ENCODE data around the gene CNIH3. TPM values are rescaled to one million over a fixed set of nuclear protein-coding genes. Genes with fewer than 3 reads are reported as not detected.

Gene CNIH3
- total RNA-seq, 1 experiment from 2014 or later, result 4.2 TPM

DNA sequence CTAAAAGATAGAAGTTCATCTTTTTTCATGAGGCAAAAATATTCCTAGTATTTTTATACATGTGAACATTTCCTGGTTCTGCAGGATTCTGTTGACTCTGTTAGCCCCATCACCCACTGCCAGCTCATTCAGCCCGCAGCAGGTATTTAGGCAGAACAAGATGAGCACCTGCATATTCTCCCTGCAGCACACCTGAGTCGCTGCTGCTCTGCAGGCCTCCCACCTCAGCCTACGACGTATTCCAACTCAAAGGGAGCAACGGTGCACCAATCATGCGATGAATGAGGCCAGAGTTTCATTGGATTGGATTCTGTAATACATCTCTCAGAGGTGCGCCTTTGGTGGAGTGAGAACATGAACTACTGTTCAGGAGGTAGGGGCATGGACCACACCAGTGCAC lies 87.6 kb downstream of the CNIH3 start:
- Histone ChIP-seq H3K9me3 (ENCODE audit: control insufficient read depth, low read depth, low read length) (no peaks in the 10 kb centered on the region), H3K4ac (ENCODE audit: low read depth, low read length) (no peak overlapping the region), H3K27me3 (ENCODE audit: insufficient read depth, low read length) (no peaks in the 10 kb centered on the region), H2BK20ac (ENCODE audit: low read depth, low read length, poor library complexity, severe bottlenecking) (no peak overlapping the region), H3K56ac (ENCODE audit: insufficient read length, low read depth, low read length) (no peak overlapping the region), H3T11ph (ENCODE audit: low read length) (no peak overlapping the region), H3K14ac (ENCODE audit: insufficient read depth, low read length) (peak overlapping the region; percentile 32; the same call in 1 of the 2 replicates), H3K18ac (ENCODE audit: insufficient read length, low read depth, low read length) (no peak overlapping the region), H2BK5ac (ENCODE audit: insufficient read length, low read length) (no peak overlapping the region), H3K23me2 (ENCODE audit: insufficient read length, low read depth, low read length, poor library complexity, severe bottlenecking) (no peaks in the 10 kb centered on the region), H2AK5ac (ENCODE audit: insufficient read length, low read length) (no peak overlapping the region), H2BK15ac (ENCODE audit: low read depth, low read length) (no peak overlapping the region), H4K8ac (replicated peaks; ENCODE audit: insufficient read length, low read depth, low read length) (no peak overlapping the region), H3K9ac (ENCODE audit: extremely low read depth, insufficient read length, low read length) (no peak overlapping the region), H2BK12ac (ENCODE audit: insufficient read length, low read depth, low read length) (no peak overlapping the region), H4K91ac (ENCODE audit: insufficient read length, low read depth, low read length) (no peak overlapping the region), H3K23ac (ENCODE audit: insufficient read length, low read depth, low read length) (no peak overlapping the region), H2BK120ac (ENCODE audit: low read depth, low read length, poor library complexity, severe bottlenecking) (no peak overlapping the region), H3K79me1 (ENCODE audit: insufficient read depth, low read depth, low read length, poor library complexity, severe bottlenecking) (no peaks in the 10 kb centered on the region), H4K20me1 (ENCODE audit: control insufficient read depth, insufficient read depth, insufficient read length) (no peaks in the 10 kb centered on the region), H3K79me2 (ENCODE audit: insufficient read depth, low read length) (no peaks in the 10 kb centered on the region), H4K5ac (ENCODE audit: insufficient read length, low read depth, low read length) (no peak overlapping the region), H2AFZ (ENCODE audit: low read length) (no peak overlapping the region), H3K27ac (ENCODE audit: insufficient read length, low read depth, low read length) (no peak overlapping the region), H3K4me1 (ENCODE audit: insufficient read depth, low read length) (peaks cover 5% of the 10 kb centered on the region; the same call in 1 of the 2 replicates), H3K4me2 (ENCODE audit: insufficient read depth, insufficient read length, low read length) (no peak overlapping the region)
- DNase-seq, result no peak
- no peaks in the 10 kb centered on the region for H3K36me3 Mint-ChIP-seq (ENCODE audit: insufficient read depth in 1 of 3, low read depth in 3 of 3)
- H3K4me1 Mint-ChIP-seq, result peaks cover 26 to 37% of the 10 kb centered on the region in 2 experiments
- TF ChIP-seq, protein P1, sequence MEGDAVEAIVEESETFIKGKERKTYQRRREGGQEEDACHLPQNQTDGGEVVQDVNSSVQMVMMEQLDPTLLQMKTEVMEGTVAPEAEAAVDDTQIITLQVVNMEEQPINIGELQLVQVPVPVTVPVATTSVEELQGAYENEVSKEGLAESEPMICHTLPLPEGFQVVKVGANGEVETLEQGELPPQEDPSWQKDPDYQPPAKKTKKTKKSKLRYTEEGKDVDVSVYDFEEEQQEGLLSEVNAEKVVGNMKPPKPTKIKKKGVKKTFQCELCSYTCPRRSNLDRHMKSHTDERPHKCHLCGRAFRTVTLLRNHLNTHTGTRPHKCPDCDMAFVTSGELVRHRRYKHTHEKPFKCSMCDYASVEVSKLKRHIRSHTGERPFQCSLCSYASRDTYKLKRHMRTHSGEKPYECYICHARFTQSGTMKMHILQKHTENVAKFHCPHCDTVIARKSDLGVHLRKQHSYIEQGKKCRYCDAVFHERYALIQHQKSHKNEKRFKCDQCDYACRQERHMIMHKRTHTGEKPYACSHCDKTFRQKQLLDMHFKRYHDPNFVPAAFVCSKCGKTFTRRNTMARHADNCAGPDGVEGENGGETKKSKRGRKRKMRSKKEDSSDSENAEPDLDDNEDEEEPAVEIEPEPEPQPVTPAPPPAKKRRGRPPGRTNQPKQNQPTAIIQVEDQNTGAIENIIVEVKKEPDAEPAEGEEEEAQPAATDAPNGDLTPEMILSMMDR (conservative IDR thresholded peaks at IDR 0.05), result no peak
- H3K9me3 Mint-ChIP-seq, result no peaks in the 10 kb centered on the region
- H3K27me3 Mint-ChIP-seq (ENCODE audit: low read depth), result peaks cover 2% of the 10 kb centered on the region; the same call in 1 of the 2 replicates
- H3K4me3 Mint-ChIP-seq, result no peak overlapping the region
- peak overlapping the region in 1 of 3 experiments; percentile 13; a peak in 1 of 7 replicates for H3K27ac Mint-ChIP-seq
- WGBS (ENCODE audit: extremely low coverage, insufficient read length, low lambda C conversion rate), result no CpG with 5 or more reads among the region's 7 CpGs
